DND-41 (cell line): Measurements from ENCODE around the gene SLC1A2.
"Not testable (repeated sequence)": the region's sequence is repeated elsewhere in the genome, so short reads cannot be mapped to it uniquely, and the experiment has no call there.

Source experiments
- ATAC-seq: fragments of 200-7000 bp; cut with Tn5 transposase; 3 replicates; pipeline ENCODE4 v1.9.1; 2021; ENCODE audit warnings: low read depth; ENCODE audit not compliant: insufficient read depth
- DNase-seq: peaks from one replicate; pipeline ENCODE4 v3.0.0-alpha.2; 2020
- H2AFZ ChIP-seq: 2 replicates; pipeline ENCODE4 v1.6.0; 2012; ENCODE audit warnings: low read depth, low read length
- H3K27ac ChIP-seq: 2 replicates; pipeline ENCODE4 v1.5.1; 2012; ENCODE audit warnings: low read length, inconsistent platforms
- H3K27me3 ChIP-seq: fragments of 200-600 bp; sonication (generic); 2 replicates; pipeline ENCODE4 v1.6.0; 2012; ENCODE audit warnings: low read length, mild to moderate bottlenecking, inconsistent platforms; ENCODE audit not compliant: insufficient read depth, poor library complexity
- H3K36me3 ChIP-seq: 2 replicates; pipeline ENCODE4 v1.5.1; 2012; ENCODE audit warnings: low read length, inconsistent platforms; ENCODE audit not compliant: insufficient read depth
- H3K4me1 ChIP-seq: 2 replicates; pipeline ENCODE4 v1.5.1; 2012; ENCODE audit warnings: mild to moderate bottlenecking, low read length; ENCODE audit not compliant: insufficient read depth
- H3K4me2 ChIP-seq: 2 replicates; pipeline ENCODE4 v1.6.0; 2012; ENCODE audit warnings: mild to moderate bottlenecking, moderate library complexity, low read length, inconsistent platforms; ENCODE audit not compliant: insufficient read depth
- H3K4me3 ChIP-seq, 2 experiments: fragments of 200-600 bp in 1 of 2; shearing (Covaris generic) in 1 of 2; 2 replicates each; pipeline ENCODE4 v1.5.1; 2012 to 2016; ENCODE audit warnings: inconsistent platforms in 2 of 2, low read length in 2 of 2, mild to moderate bottlenecking in 2 of 2, low read depth in 1 of 2, moderate library complexity in 1 of 2
- H3K79me2 ChIP-seq: 2 replicates; pipeline ENCODE4 v1.6.0; 2012; ENCODE audit warnings: low read length, inconsistent platforms; ENCODE audit not compliant: insufficient read depth
- H3K9ac ChIP-seq: 2 replicates; pipeline ENCODE4 v1.6.0; 2012; ENCODE audit warnings: low read depth, mild to moderate bottlenecking, inconsistent platforms, low read length, moderate library complexity
- H3K9me3 ChIP-seq: 2 replicates; pipeline ENCODE4 v1.5.1; 2012; ENCODE audit warnings: low read length, moderate library complexity, mild to moderate bottlenecking, inconsistent platforms; ENCODE audit not compliant: insufficient read depth, severe bottlenecking
- H4K20me1 ChIP-seq: 2 replicates; pipeline ENCODE4 v1.6.0; 2012; ENCODE audit warnings: low read length; ENCODE audit not compliant: insufficient read depth
- CTCF ChIP-seq: IDR thresholded peaks from 2 replicates; pipeline ENCODE4 v1.5.1; 2012; ENCODE audit warnings: borderline replicate concordance, low read length, moderate library complexity, mild to moderate bottlenecking; ENCODE audit not compliant: poor library complexity, severe bottlenecking; ENCODE audit errors: extremely low read depth
- EZH2 ChIP-seq: IDR thresholded peaks from 3 replicates; pipeline ENCODE4 v1.6.1; 2012; ENCODE audit warnings: borderline replicate concordance, low read depth, mild to moderate bottlenecking, moderate library complexity, low read length, inconsistent platforms; ENCODE audit not compliant: severe bottlenecking

Gene SLC1A2

DNA sequence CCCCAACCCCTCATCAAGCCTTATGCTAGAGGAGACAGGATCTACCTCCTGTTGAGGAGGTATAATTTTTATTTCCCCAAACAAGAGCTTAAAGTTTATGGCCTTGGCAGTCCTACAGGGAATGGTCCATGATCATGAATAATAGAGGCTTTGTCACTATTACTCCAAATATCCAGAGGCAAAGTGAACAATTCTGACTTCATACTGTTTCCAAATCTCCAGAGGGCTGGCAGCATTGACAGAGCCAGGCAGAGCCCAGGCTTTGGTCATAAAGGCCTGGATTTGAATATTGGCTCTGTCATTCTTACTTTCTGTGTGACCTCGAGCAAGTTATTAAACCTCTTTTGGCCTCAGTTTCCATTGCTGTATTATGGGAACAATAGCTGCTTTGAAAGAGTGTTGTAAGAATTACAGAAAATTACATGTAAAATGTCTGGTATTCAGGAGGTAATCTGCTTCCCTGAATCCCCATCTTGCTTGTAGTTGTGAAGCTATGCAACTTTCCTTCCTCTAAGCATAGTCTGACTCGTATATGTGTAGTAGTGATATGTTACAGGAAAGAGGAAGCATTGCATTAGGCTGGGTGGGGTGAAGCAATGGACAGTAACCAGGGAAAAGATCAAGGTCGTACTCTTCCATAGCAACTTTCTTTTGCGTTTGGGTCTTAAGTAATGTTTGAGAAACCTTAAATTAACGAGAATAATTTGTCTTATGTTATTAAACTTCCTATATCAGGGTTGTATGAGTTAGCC lies 191.6 kb downstream of the SLC1A2 start:
- Histone ChIP-seq H3K9me3 (no peaks in the 10 kb centered on the region), H3K4me3 (no peak overlapping the region), H3K27ac (no peak overlapping the region), H4K20me1 (no peaks in the 10 kb centered on the region), H3K4me1 (no peaks in the 10 kb centered on the region), H3K27me3 (no peaks in the 10 kb centered on the region), H3K4me2 (no peak overlapping the region), H3K36me3 (peaks cover 71% of the 10 kb centered on the region), H3K79me2 (no peaks in the 10 kb centered on the region), H3K9ac (no peak overlapping the region), H2AFZ (no peak overlapping the region)
- no peak for DNase-seq
- TF ChIP-seq CTCF (no peak), EZH2 (no peak)
- no peak for ATAC-seq

DNA sequence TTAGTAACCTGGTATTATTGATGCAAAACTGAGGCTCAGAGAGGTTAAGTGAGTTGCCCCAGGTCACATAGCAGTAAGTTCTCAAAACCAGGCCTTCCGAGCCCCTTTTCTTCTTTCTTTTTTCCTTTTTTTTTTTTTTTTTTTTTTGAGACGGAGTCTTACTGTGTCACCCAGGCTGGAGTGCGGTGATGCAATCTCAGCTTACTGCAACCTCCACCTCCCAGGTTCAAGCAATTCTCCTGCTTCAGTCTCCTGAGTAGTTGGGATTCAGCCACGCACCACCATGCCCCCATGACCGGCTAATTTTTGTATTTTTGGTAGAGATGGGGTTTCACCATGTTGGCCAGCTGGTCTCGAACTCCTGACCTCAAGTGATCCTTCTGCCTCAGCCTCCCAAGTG lies 192.6 kb downstream of the SLC1A2 start:
- H3K4me2 ChIP-seq, DNase-seq, H2AFZ ChIP-seq, H3K4me3 ChIP-seq, ATAC-seq, H3K9ac ChIP-seq, H3K79me2 ChIP-seq, H4K20me1 ChIP-seq, H3K27ac ChIP-seq, H3K27me3 ChIP-seq, H3K9me3 ChIP-seq, H3K4me1 ChIP-seq: not testable (repeated sequence)
- H3K36me3 ChIP-seq: peaks cover 78% of the 10 kb centered on the region

- Histone ChIP-seq H3K27ac (no peak overlapping the region), H3K79me2 (no peaks in the 10 kb centered on the region), H3K4me3 (no peak overlapping the region), H3K36me3 (peaks cover 83% of the 10 kb centered on the region), H3K4me1 (no peaks in the 10 kb centered on the region), H4K20me1 (no peaks in the 10 kb centered on the region), H3K27me3 (no peaks in the 10 kb centered on the region), H3K9ac (no peak overlapping the region), H3K9me3 (no peaks in the 10 kb centered on the region), H3K4me2 (no peak overlapping the region), H2AFZ (no peak overlapping the region)
- no peak for TF ChIP-seq EZH2
- TF ChIP-seq CTCF: no peak
- ATAC-seq: no peak
- DNase-seq: no peak
Measured at GRCh38 chr11:35225946-35226520, 193.3 kb downstream of the SLC1A2 start.

DNA sequence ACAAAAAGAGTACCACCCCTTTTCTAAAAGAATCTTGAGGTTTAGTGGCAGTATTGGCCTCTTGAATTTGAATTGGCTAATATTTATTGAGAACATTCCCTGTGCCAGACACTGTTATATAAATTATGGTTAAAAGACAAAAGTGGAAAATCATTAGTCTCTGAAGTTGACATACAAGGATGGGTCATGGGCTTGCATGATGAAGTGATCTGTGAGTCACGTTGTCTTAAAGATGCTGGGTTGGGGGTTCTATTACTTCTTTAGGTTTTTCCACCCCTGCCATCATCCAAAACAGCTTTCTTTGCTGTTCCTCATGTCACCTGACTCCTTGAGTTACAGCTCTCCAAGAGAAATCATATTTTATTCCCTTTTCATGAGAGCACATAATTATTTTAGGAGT lies 195.4 kb downstream of the SLC1A2 start:
- ATAC-seq (no peak), DNase-seq (no peak)
- H3K36me3 ChIP-seq: peaks cover 80% of the 10 kb centered on the region

More for the DNA sequence above, 195.4 kb downstream of the SLC1A2 start:
- Histone ChIP-seq H3K4me2 (no peak overlapping the region), H3K9me3 (no peaks in the 10 kb centered on the region), H4K20me1 (no peaks in the 10 kb centered on the region), H3K27me3 (no peaks in the 10 kb centered on the region), H3K79me2 (no peaks in the 10 kb centered on the region), H3K9ac (no peak overlapping the region), H3K27ac (no peak overlapping the region), H3K4me3 (no peak overlapping the region), H3K4me1 (no peaks in the 10 kb centered on the region), H2AFZ (no peak overlapping the region)
- TF ChIP-seq CTCF: no peak
